ENCODE results near the gene EGFL8. TPM values are rescaled to one million over a fixed set of nuclear protein-coding genes. Genes with fewer than 3 reads are reported as not detected.
A peak's percentile ranks its signal among the peaks of the same experiment; 100 is the strongest.

EGFL8 gene
- 10 to 100 TPM; 10.2 to 19.6 (median 11.8) TPM for total RNA-seq

GRCh38 chr6:32164295-32164694 is at the start of gene EGFL8:
EGFL8 (plus strand) TSS chr6:32164595; CDS start chr6:32166166, 1,571 bp downstream.
- H3K4me3 ChIP-seq, result no peak within 1 kb of the TSS
- H3K27me3 ChIP-seq, result no peaks in the 10 kb centered on the region
- H3K36me3 ChIP-seq, result no peaks in the 10 kb centered on the region
- no peak for TF ChIP-seq POLR2AphosphoS5 (IDR thresholded peaks at IDR 0.05)
- TF ChIP-seq, protein P1, sequence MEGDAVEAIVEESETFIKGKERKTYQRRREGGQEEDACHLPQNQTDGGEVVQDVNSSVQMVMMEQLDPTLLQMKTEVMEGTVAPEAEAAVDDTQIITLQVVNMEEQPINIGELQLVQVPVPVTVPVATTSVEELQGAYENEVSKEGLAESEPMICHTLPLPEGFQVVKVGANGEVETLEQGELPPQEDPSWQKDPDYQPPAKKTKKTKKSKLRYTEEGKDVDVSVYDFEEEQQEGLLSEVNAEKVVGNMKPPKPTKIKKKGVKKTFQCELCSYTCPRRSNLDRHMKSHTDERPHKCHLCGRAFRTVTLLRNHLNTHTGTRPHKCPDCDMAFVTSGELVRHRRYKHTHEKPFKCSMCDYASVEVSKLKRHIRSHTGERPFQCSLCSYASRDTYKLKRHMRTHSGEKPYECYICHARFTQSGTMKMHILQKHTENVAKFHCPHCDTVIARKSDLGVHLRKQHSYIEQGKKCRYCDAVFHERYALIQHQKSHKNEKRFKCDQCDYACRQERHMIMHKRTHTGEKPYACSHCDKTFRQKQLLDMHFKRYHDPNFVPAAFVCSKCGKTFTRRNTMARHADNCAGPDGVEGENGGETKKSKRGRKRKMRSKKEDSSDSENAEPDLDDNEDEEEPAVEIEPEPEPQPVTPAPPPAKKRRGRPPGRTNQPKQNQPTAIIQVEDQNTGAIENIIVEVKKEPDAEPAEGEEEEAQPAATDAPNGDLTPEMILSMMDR (IDR thresholded peaks at IDR 0.05), result no peak
- no peak for TF ChIP-seq POLR2A (IDR thresholded peaks at IDR 0.05)
- no peaks in the 10 kb centered on the region for H3K9me3 ChIP-seq
- peak within 1 kb of the TSS; percentile 2 to 61 for H3K27ac ChIP-seq
- H3K4me1 ChIP-seq, result no peaks in the 10 kb centered on the region
- DNase-seq (ENCODE audit: low spot score in 2 of 2), result no peak
- intact Hi-C loops (cut with DNase I; ENCODE audit: low total_unique reads), result no loop called here

GRCh38 chr6:32114796-32115195 is 49.6 kb upstream of the EGFL8 start:
- TF ChIP-seq POLR2AphosphoS5 (IDR thresholded peaks at IDR 0.05) (no peak), POLR2A (IDR thresholded peaks at IDR 0.05) (no peak)
- TF ChIP-seq, protein P1 (IDR thresholded peaks at IDR 0.05), result no peak
- H3K27ac ChIP-seq, result peak overlapping the region; percentile 34 to 82
- no peak overlapping the region for H3K4me3 ChIP-seq
- DNase-seq (ENCODE audit: low spot score in 2 of 2), result no peak
- intact Hi-C loops (cut with DNase I; ENCODE audit: low total_unique reads), result no loop called here
- peaks cover 0 to 4% of the 10 kb centered on the region in 2 donors for H3K4me1 ChIP-seq
- peaks cover 4% of the 10 kb centered on the region for H3K36me3 ChIP-seq
- no peaks in the 10 kb centered on the region for H3K9me3 ChIP-seq
- H3K27me3 ChIP-seq, result peaks cover 0 to 1% of the 10 kb centered on the region in 2 donors

DNA sequence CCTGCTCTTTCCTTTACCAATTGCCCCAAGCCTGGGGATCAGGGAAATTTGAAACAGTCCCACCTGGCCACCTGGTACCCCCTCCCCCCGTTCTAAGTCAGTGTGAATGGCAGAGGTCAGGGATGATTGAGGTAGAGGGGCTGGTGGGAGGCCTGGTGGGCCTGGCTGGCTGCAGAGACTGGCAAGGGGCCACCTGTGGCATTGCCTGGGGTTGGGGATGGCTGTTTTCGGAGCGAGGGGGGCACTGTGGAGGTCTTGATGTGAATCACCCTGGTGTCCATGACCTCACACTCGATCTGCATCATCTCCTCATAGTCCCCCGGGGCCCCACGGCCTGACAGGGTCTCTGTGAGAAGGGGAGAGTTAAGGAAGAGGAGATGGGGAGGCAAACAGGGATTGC is 48.8 kb upstream of the EGFL8 start:
- no peak for DNase-seq (ENCODE audit: low spot score in 2 of 2)
- Histone ChIP-seq H3K27me3 (no peaks in the 10 kb centered on the region), H3K27ac (no peak overlapping the region), H3K4me3 (no peak overlapping the region), H3K4me1 (peaks cover 0 to 4% of the 10 kb centered on the region in 2 donors), H3K9me3 (no peaks in the 10 kb centered on the region), H3K36me3 (peaks cover 5% of the 10 kb centered on the region)
- TF ChIP-seq, protein P1 (IDR thresholded peaks at IDR 0.05), result no peak
- no peak for TF ChIP-seq POLR2A (IDR thresholded peaks at IDR 0.05)
- TF ChIP-seq POLR2AphosphoS5 (IDR thresholded peaks at IDR 0.05), result no peak
- intact Hi-C loops (cut with DNase I; ENCODE audit: low total_unique reads), result no loop called here

- no peaks in the 10 kb centered on the region for H3K27me3 ChIP-seq
- H3K27ac ChIP-seq, result no peak overlapping the region
- H3K36me3 ChIP-seq, result peaks cover 11% of the 10 kb centered on the region
- no peak overlapping the region for H3K4me3 ChIP-seq
- no peak for DNase-seq (ENCODE audit: low spot score in 2 of 2)
- H3K9me3 ChIP-seq, result no peaks in the 10 kb centered on the region
- TF ChIP-seq POLR2A (IDR thresholded peaks at IDR 0.05), result no peak
- TF ChIP-seq, protein P1 (IDR thresholded peaks at IDR 0.05), result peak in 1 of 3 donors; percentile 40
- no peak for TF ChIP-seq POLR2AphosphoS5 (IDR thresholded peaks at IDR 0.05)
- peaks cover 0 to 4% of the 10 kb centered on the region in 2 donors for H3K4me1 ChIP-seq
- intact Hi-C loops (cut with DNase I; ENCODE audit: low total_unique reads), result no loop called here
Observed at GRCh38 chr6:32116674-32117073, 47.7 kb upstream of the EGFL8 start.

DNA sequence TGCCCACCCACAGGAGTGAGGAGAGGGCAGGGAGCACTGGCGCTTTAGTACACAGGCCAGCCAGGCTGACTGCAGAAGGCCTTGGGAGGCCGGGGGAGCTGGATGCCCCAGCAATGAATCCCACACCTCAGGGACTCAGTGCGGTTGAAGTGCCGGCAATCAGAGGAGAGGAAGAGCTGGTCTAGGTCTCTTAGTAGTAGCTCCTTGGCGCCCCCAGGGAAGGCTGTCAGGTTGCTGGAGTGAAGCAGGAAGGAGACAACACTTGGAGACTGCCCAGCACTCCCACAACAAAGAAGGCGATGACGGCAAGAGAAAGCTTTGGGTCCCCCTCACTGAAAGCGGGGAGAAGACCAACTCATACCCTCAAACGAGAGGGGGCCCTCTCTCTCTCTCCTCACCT is 46.9 kb upstream of the EGFL8 start:
- no peaks in the 10 kb centered on the region for H3K9me3 ChIP-seq
- TF ChIP-seq, protein P1 (IDR thresholded peaks at IDR 0.05), result no peak
- TF ChIP-seq POLR2AphosphoS5 (IDR thresholded peaks at IDR 0.05), result no peak
- TF ChIP-seq POLR2A (IDR thresholded peaks at IDR 0.05), result no peak
- H3K4me3 ChIP-seq, result no peak overlapping the region
- DNase-seq (ENCODE audit: low spot score in 2 of 2), result no peak
- intact Hi-C loops (cut with DNase I; ENCODE audit: low total_unique reads), result no loop called here
- no peaks in the 10 kb centered on the region for H3K27me3 ChIP-seq
- H3K27ac ChIP-seq, result no peak overlapping the region
- peaks cover 11% of the 10 kb centered on the region for H3K36me3 ChIP-seq
- H3K4me1 ChIP-seq, result peaks cover 0 to 4% of the 10 kb centered on the region in 2 donors
